Measurements from ENCODE around the gene OAS1. TPM values are rescaled to one million over a fixed set of nuclear protein-coding genes. Genes with fewer than 3 reads are reported as not detected.

The OAS1 gene
- polyA plus RNA-seq, 1 donor (not counting 4 experiments of a cell fraction or from before 2014, with no cell fraction given), result 88.3 TPM

DNA sequence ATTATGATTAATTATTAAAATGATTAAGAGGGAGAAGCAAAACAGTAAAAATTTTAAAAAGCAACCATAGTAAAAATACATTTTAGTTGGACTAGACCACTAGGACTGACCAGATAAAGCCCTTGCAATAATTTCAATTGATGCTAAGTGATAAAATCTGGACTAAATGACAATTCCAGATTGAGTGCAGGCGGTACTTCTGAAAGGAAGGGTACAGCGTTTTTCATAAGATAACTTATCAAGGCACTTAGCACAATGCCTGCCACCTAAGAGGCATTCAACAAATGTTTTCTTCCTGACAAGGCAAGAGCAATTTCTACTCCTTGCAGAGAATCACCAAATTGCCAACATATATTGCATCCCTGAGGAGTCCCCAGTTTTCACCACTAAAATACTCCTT, 37.7 kb upstream of the OAS1 start:
- no peak for DNase-seq (ENCODE audit: low read depth, low spot score)

DNA sequence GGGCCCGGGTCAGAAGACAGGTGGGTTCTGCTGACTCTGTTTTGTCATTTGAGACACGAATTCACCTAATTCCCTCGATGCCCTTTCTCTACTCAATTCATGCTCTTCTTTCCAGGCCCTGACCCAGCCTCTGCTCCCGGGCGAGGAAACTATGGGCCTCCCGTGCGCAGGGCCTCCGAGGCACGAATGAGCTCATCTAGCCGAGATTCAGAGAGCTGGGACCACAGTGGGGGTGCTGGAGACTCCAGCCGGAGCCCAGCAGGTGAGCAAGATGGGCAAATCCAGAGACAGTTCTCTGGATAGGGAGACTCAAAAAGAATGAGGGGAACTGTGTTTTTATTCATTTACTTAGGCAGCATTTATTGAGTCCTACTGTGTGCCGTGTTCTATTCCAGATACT, 37.0 kb upstream of the OAS1 start:
- Histone ChIP-seq H3K4me2 (ENCODE audit: control insufficient read depth, extremely low read depth, insufficient read depth, low read depth, low read length) (no peak overlapping the region), H3K9me3 (ENCODE audit: control insufficient read depth, low read depth, low read length) (no peaks in the 10 kb centered on the region), H3K27ac (ENCODE audit: control insufficient read depth, insufficient read depth, low read length) (no peak overlapping the region), H3K27me3 (ENCODE audit: control insufficient read depth, extremely low read depth, insufficient read depth, low read length) (peaks cover 3% of the 10 kb centered on the region), H3K4me1 (ENCODE audit: control insufficient read depth, extremely low read depth, insufficient read depth, low read length) (no peaks in the 10 kb centered on the region), H3K9me1 (ENCODE audit: control insufficient read depth, extremely low read depth, insufficient read depth, low read length) (no peaks in the 10 kb centered on the region), H3K79me2 (ENCODE audit: control insufficient read depth, insufficient read depth, low read length) (no peaks in the 10 kb centered on the region), H3K4me3 (ENCODE audit: control insufficient read depth in 2 of 3, extremely low read depth in 1 of 3, insufficient read depth in 2 of 3, low read depth in 1 of 3, low read length in 3 of 3) (no peak overlapping the region), H3K36me3 (ENCODE audit: control insufficient read depth in 2 of 2, extremely low read depth in 1 of 2, insufficient read depth in 2 of 2, low read length in 2 of 2) (no peaks in the 10 kb centered on the region), H3K9ac (ENCODE audit: control insufficient read depth, extremely low read depth, insufficient read depth, low read length) (no peak overlapping the region), H4K20me1 (ENCODE audit: control insufficient read depth, extremely low read depth, insufficient read depth, low read length) (no peaks in the 10 kb centered on the region), H2AFZ (ENCODE audit: control insufficient read depth, low read length) (no peak overlapping the region)
- dilution Hi-C loops (cut with MboI; ENCODE audit: extremely low pct_ligation_motif_present, low sequenced_read_pairs), result no loop called here
- FAIRE-seq, result no peak
- TF ChIP-seq EZH2 (IDR thresholded peaks at IDR 0.05; ENCODE audit: low read length), result no peak
- TF ChIP-seq, protein P1, sequence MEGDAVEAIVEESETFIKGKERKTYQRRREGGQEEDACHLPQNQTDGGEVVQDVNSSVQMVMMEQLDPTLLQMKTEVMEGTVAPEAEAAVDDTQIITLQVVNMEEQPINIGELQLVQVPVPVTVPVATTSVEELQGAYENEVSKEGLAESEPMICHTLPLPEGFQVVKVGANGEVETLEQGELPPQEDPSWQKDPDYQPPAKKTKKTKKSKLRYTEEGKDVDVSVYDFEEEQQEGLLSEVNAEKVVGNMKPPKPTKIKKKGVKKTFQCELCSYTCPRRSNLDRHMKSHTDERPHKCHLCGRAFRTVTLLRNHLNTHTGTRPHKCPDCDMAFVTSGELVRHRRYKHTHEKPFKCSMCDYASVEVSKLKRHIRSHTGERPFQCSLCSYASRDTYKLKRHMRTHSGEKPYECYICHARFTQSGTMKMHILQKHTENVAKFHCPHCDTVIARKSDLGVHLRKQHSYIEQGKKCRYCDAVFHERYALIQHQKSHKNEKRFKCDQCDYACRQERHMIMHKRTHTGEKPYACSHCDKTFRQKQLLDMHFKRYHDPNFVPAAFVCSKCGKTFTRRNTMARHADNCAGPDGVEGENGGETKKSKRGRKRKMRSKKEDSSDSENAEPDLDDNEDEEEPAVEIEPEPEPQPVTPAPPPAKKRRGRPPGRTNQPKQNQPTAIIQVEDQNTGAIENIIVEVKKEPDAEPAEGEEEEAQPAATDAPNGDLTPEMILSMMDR (optimal IDR thresholded peaks at IDR 0.05 in 1 of 3, IDR thresholded peaks at IDR 0.05 in 1 of 3, conservative IDR thresholded peaks at IDR 0.05 in 1 of 3; ENCODE audit: extremely low read depth in 1 of 3, insufficient read depth in 2 of 3, low read length in 3 of 3), result no peak
- DNase-seq (ENCODE audit: low read depth, low spot score), result no peak

More for the DNA sequence above, 37.7 kb upstream of the OAS1 start:
- TF ChIP-seq, protein P1 (optimal IDR thresholded peaks at IDR 0.05 in 1 of 3, IDR thresholded peaks at IDR 0.05 in 1 of 3, conservative IDR thresholded peaks at IDR 0.05 in 1 of 3; ENCODE audit: extremely low read depth in 1 of 3, insufficient read depth in 2 of 3, low read length in 3 of 3), result no peak
- TF ChIP-seq EZH2 (IDR thresholded peaks at IDR 0.05; ENCODE audit: low read length), result no peak
- no peak overlapping the region for H3K27ac ChIP-seq (ENCODE audit: control insufficient read depth, insufficient read depth, low read length)
- H2AFZ ChIP-seq (ENCODE audit: control insufficient read depth, low read length), result no peak overlapping the region
- no peak overlapping the region for H3K4me3 ChIP-seq (ENCODE audit: control insufficient read depth in 2 of 3, extremely low read depth in 1 of 3, insufficient read depth in 2 of 3, low read depth in 1 of 3, low read length in 3 of 3)
- peaks cover 3% of the 10 kb centered on the region for H3K27me3 ChIP-seq (ENCODE audit: control insufficient read depth, extremely low read depth, insufficient read depth, low read length)
- dilution Hi-C loops (cut with MboI; ENCODE audit: extremely low pct_ligation_motif_present, low sequenced_read_pairs), result no loop called here
- no peak overlapping the region for H3K4me2 ChIP-seq (ENCODE audit: control insufficient read depth, extremely low read depth, insufficient read depth, low read depth, low read length)
- no peak overlapping the region for H3K9ac ChIP-seq (ENCODE audit: control insufficient read depth, extremely low read depth, insufficient read depth, low read length)
- no peaks in the 10 kb centered on the region for H4K20me1 ChIP-seq (ENCODE audit: control insufficient read depth, extremely low read depth, insufficient read depth, low read length)
- no peak for FAIRE-seq
- H3K9me3 ChIP-seq (ENCODE audit: control insufficient read depth, low read depth, low read length), result no peaks in the 10 kb centered on the region
- H3K79me2 ChIP-seq (ENCODE audit: control insufficient read depth, insufficient read depth, low read length), result no peaks in the 10 kb centered on the region
- H3K36me3 ChIP-seq (ENCODE audit: control insufficient read depth in 2 of 2, extremely low read depth in 1 of 2, insufficient read depth in 2 of 2, low read length in 2 of 2), result no peaks in the 10 kb centered on the region
- H3K9me1 ChIP-seq (ENCODE audit: control insufficient read depth, extremely low read depth, insufficient read depth, low read length), result no peaks in the 10 kb centered on the region
- no peaks in the 10 kb centered on the region for H3K4me1 ChIP-seq (ENCODE audit: control insufficient read depth, extremely low read depth, insufficient read depth, low read length)
